Activated naive CD4-positive, alpha-beta T cell treated with anti-CD3 and anti-CD28 coated beads for 36 hours (primary cell): Measurements from ENCODE around the gene TMEM141. TPM values are rescaled to one million over a fixed set of nuclear protein-coding genes. Genes with fewer than 3 reads are reported as not detected.
"Not testable (repeated sequence)": the region's sequence is repeated elsewhere in the genome, so short reads cannot be mapped to it uniquely, and the experiment has no call there.

Experiments
- CTCF ChIA-PET: fragments of 350-600 bp; sonication (Branson Sonifier 250); formaldehyde crosslinking; loops from one replicate; lab custom pipeline; 2021; ENCODE audit warnings: antibody characterized with exemption; lab: Charles Lee
- DNase-seq: peaks from one replicate; pipeline ENCODE4 v3.0.0-alpha.2; 2020
- H3K27ac Mint-ChIP-seq: one replicate; pipeline ENCODE4 v1.8.0; 2021; ENCODE audit warnings: mild to moderate bottlenecking, mixed read lengths
- H3K27me3 Mint-ChIP-seq: one replicate; pipeline ENCODE4 v1.8.0; 2021; ENCODE audit warnings: low read depth, mixed read lengths
- H3K36me3 Mint-ChIP-seq: one replicate; pipeline ENCODE4 v1.8.0; 2021; ENCODE audit warnings: low read depth, mixed read lengths
- H3K4me1 Mint-ChIP-seq: one replicate; pipeline ENCODE4 v1.8.0; 2021; ENCODE audit warnings: low read depth, mixed read lengths
- H3K4me3 Mint-ChIP-seq: one replicate; pipeline ENCODE4 v1.8.0; 2021; ENCODE audit warnings: mild to moderate bottlenecking, moderate library complexity, mixed read lengths
- H3K9me3 Mint-ChIP-seq: one replicate; pipeline ENCODE4 v1.8.0; 2021; ENCODE audit warnings: mixed read lengths
- intact Hi-C: fragments of 100-400 bp; cut with micrococcal nuclease; formaldehyde crosslinking; loops from one replicate; pipeline ENCODE4 v1.15.1; 2023
- total RNA-seq, 2 experiments: library from RNA; stranded (reverse); gene quantifications; one replicate each; pipeline ENCODE4 v1.2.3, GENCODE V29; 2021

The TMEM141 gene
- total RNA-seq, 2 experiments from 2014 or later = 38.1 to 39.6 TPM

GRCh38 chr9:136784249-136784996 lies 6.7 kb upstream of the TMEM141 start:
- CTCF ChIA-PET = interaction anchor here (0.7 to 2.3 kb wide), 5 partner anchors 9 to 40 kb away, joined by 3 to 7 read pairs (median 4); no protein-coding TSS in a partner anchor
- H3K27me3 Mint-ChIP-seq = no peaks in the 10 kb centered on the region
- intact Hi-C loops = loop anchor here (1.0 kb wide), 1 partner anchor 18 kb away; no protein-coding TSS in a partner anchor

GRCh38 chr9:136784997-136785361 lies 6.2 kb upstream of the TMEM141 start:
- no peaks in the 10 kb centered on the region for H3K27me3 Mint-ChIP-seq
- peaks cover 11% of the 10 kb centered on the region for H3K4me1 Mint-ChIP-seq
- no peaks in the 10 kb centered on the region for H3K9me3 Mint-ChIP-seq
- H3K36me3 Mint-ChIP-seq = no peaks in the 10 kb centered on the region
- H3K4me3 Mint-ChIP-seq = no peak overlapping the region
- intact Hi-C loops = loop anchor here (1.0 kb wide), 1 partner anchor 19 kb away; no protein-coding TSS in a partner anchor
- CTCF ChIA-PET = interaction anchor here (1.7 to 4.3 kb wide), 3 partner anchors 10 to 250 kb away, joined by 4 to 27 read pairs (median 7); no protein-coding TSS in a partner anchor
- no peak overlapping the region for H3K27ac Mint-ChIP-seq
- no peak for DNase-seq

More at GRCh38 chr9:136784249-136784996, 6.7 kb upstream of the TMEM141 start:
- DNase-seq = no peak
- H3K4me3 Mint-ChIP-seq = no peak overlapping the region
- no peaks in the 10 kb centered on the region for H3K9me3 Mint-ChIP-seq
- no peaks in the 10 kb centered on the region for H3K36me3 Mint-ChIP-seq
- H3K4me1 Mint-ChIP-seq = peaks cover 11% of the 10 kb centered on the region
- H3K27ac Mint-ChIP-seq = peak overlapping the region; percentile 15

- CTCF ChIA-PET = interaction anchor here (1.4 to 4.3 kb wide), 5 partner anchors 8 to 249 kb away, joined by 4 to 27 read pairs (median 7); partner anchors contain the start of gene PAXX
- DNase-seq, H3K9me3 Mint-ChIP-seq, H3K27me3 Mint-ChIP-seq, intact Hi-C loops, H3K4me3 Mint-ChIP-seq, H3K36me3 Mint-ChIP-seq, H3K27ac Mint-ChIP-seq: not testable (repeated sequence)
- H3K4me1 Mint-ChIP-seq = peaks cover 14% of the 10 kb centered on the region
These were observed 5.4 kb upstream of the TMEM141 start for GRCh38 chr9:136785565-136786355.

- Mint-ChIP-seq H3K27me3 (no peaks in the 10 kb centered on the region), H3K9me3 (no peaks in the 10 kb centered on the region), H3K4me3 (no peak overlapping the region), H3K36me3 (no peaks in the 10 kb centered on the region), H3K4me1 (peaks cover 14% of the 10 kb centered on the region), H3K27ac (no peak overlapping the region)
- intact Hi-C loops = no loop called here
- CTCF ChIA-PET = interaction anchor here (1.2 to 4.3 kb wide), 6 partner anchors 9 to 309 kb away, joined by 3 to 27 read pairs (median 6); partner anchors contain the start of genes PAXX and RABL6
- no peak for DNase-seq
These were observed 4.7 kb upstream of the TMEM141 start for GRCh38 chr9:136786451-136786850.

- H3K9me3 Mint-ChIP-seq, H3K27me3 Mint-ChIP-seq, H3K36me3 Mint-ChIP-seq, H3K27ac Mint-ChIP-seq, H3K4me3 Mint-ChIP-seq, DNase-seq: not testable (repeated sequence)
- intact Hi-C loops = loop anchor here (1.0 kb wide), 3 partner anchors 60 to 248 kb away; no protein-coding TSS in a partner anchor
- H3K4me1 Mint-ChIP-seq = peaks cover 16% of the 10 kb centered on the region
- CTCF ChIA-PET = interaction anchor here (0.5 to 4.3 kb wide), 9 partner anchors 9 to 309 kb away, joined by 3 to 27 read pairs (median 4); partner anchors contain the start of genes PAXX and RABL6
These were observed 4.2 kb upstream of the TMEM141 start for GRCh38 chr9:136786983-136787382.

GRCh38 chr9:136787690-136788400 lies 3.3 kb upstream of the TMEM141 start:
- H3K9me3 Mint-ChIP-seq = no peaks in the 10 kb centered on the region
- CTCF ChIA-PET = interaction anchor here (0.6 to 4.3 kb wide), 12 partner anchors 8 to 308 kb away, joined by 3 to 27 read pairs (median 4); partner anchors contain the start of genes AJM1 and RABL6
- intact Hi-C loops = loop anchor here (1.0 kb wide), 3 partner anchors 59 to 247 kb away; no protein-coding TSS in a partner anchor
- DNase-seq = peak; percentile 77
- H3K4me3 Mint-ChIP-seq = no peak overlapping the region
- H3K4me1 Mint-ChIP-seq = peaks cover 21% of the 10 kb centered on the region
- no peaks in the 10 kb centered on the region for H3K27me3 Mint-ChIP-seq
- H3K36me3 Mint-ChIP-seq = no peaks in the 10 kb centered on the region
- H3K27ac Mint-ChIP-seq = no peak overlapping the region

- DNase-seq, H3K27me3 Mint-ChIP-seq, H3K27ac Mint-ChIP-seq, intact Hi-C loops, H3K9me3 Mint-ChIP-seq, H3K4me3 Mint-ChIP-seq, H3K36me3 Mint-ChIP-seq: not testable (repeated sequence)
- CTCF ChIA-PET = interaction anchor here (0.6 to 4.3 kb wide), 7 partner anchors 9 to 275 kb away, joined by 3 to 27 read pairs (median 5); partner anchors contain the start of gene AJM1
- peaks cover 21% of the 10 kb centered on the region for H3K4me1 Mint-ChIP-seq
These were observed 2.3 kb upstream of the TMEM141 start for GRCh38 chr9:136788644-136789522.

GRCh38 chr9:136789523-136789937 lies 1.6 kb upstream of the TMEM141 start:
- no peak for DNase-seq
- CTCF ChIA-PET = no interaction called here
- Mint-ChIP-seq H3K9me3 (no peaks in the 10 kb centered on the region), H3K27me3 (no peaks in the 10 kb centered on the region), H3K4me3 (no peak overlapping the region), H3K27ac (no peak overlapping the region), H3K4me1 (peaks cover 18% of the 10 kb centered on the region), H3K36me3 (no peaks in the 10 kb centered on the region)
- intact Hi-C loops = no loop called here

GRCh38 chr9:136791516-136792276 lies 552 bp downstream of the TMEM141 start:
- DNase-seq = peak; percentile 74
- Mint-ChIP-seq H3K36me3 (no peaks in the 10 kb centered on the region), H3K27me3 (no peaks in the 10 kb centered on the region)

More at GRCh38 chr9:136791516-136792276, 552 bp downstream of the TMEM141 start:
- Mint-ChIP-seq H3K4me1 (peaks cover 25% of the 10 kb centered on the region), H3K27ac (peak overlapping the region; percentile 79), H3K9me3 (no peaks in the 10 kb centered on the region), H3K4me3 (peak overlapping the region; percentile 83)
- intact Hi-C loops = loop anchor here (1.0 to 5.0 kb wide), 10 partner anchors 9 to 308 kb away; partner anchors contain the start of genes C8G, EDF1, FBXW5 and MAN1B1
- CTCF ChIA-PET = interaction anchor here (0.6 to 4.0 kb wide), 7 partner anchors 9 to 243 kb away, joined by 3 to 28 read pairs (median 4); partner anchors contain the start of genes AJM1 and RABL6
